ENCODE measurements around the gene BMP2K.

BMP2K gene

GRCh38 chr4:78763251-78763650 lies 12.9 kb upstream of the BMP2K start:
- H3K4me3 ChIP-seq (replicated peaks; ENCODE audit: low read depth, low read length): no peak overlapping the region
- no peak for DNase-seq (ENCODE audit: low read depth)
- TF ChIP-seq CTCF (IDR thresholded peaks at IDR 0.05; ENCODE audit: low read length, missing control alignments): no peak

GRCh38 chr4:78763763-78764387 lies 12.3 kb upstream of the BMP2K start:
- TF ChIP-seq CTCF (IDR thresholded peaks at IDR 0.05; ENCODE audit: low read length, missing control alignments): no peak
- no peak for DNase-seq (ENCODE audit: low read depth)
- no peak overlapping the region for H3K4me3 ChIP-seq (replicated peaks; ENCODE audit: low read depth, low read length)

- peak; percentile 67 for DNase-seq (ENCODE audit: low read depth)
- no peak overlapping the region for H3K4me3 ChIP-seq (replicated peaks; ENCODE audit: low read depth, low read length)
Observed at GRCh38 chr4:78764498-78764961, 11.6 kb upstream of the BMP2K start.

GRCh38 chr4:78765432-78766006 lies 10.6 kb upstream of the BMP2K start:
- no peak for TF ChIP-seq CTCF (IDR thresholded peaks at IDR 0.05; ENCODE audit: low read length, missing control alignments)
- no peak overlapping the region for H3K4me3 ChIP-seq (replicated peaks; ENCODE audit: low read depth, low read length)
- DNase-seq (ENCODE audit: low read depth): no peak

More at GRCh38 chr4:78764498-78764961, 11.6 kb upstream of the BMP2K start:
- TF ChIP-seq CTCF (IDR thresholded peaks at IDR 0.05; ENCODE audit: low read length, missing control alignments): no peak

- peak; percentile 83 for DNase-seq (ENCODE audit: low read depth)
- no peak overlapping the region for H3K4me3 ChIP-seq (replicated peaks; ENCODE audit: low read depth, low read length)
- no peak for TF ChIP-seq CTCF (IDR thresholded peaks at IDR 0.05; ENCODE audit: low read length, missing control alignments)
Observed at GRCh38 chr4:78766026-78766425, 10.1 kb upstream of the BMP2K start.

- no peak for DNase-seq (ENCODE audit: low read depth)
- H3K4me3 ChIP-seq (replicated peaks; ENCODE audit: low read depth, low read length): no peak overlapping the region
- TF ChIP-seq CTCF (IDR thresholded peaks at IDR 0.05; ENCODE audit: low read length, missing control alignments): no peak
Observed at GRCh38 chr4:78766650-78767049, 9.5 kb upstream of the BMP2K start.

- TF ChIP-seq CTCF (IDR thresholded peaks at IDR 0.05; ENCODE audit: low read length, missing control alignments): no peak
- DNase-seq (ENCODE audit: low read depth): no peak
- no peak overlapping the region for H3K4me3 ChIP-seq (replicated peaks; ENCODE audit: low read depth, low read length)
Observed at GRCh38 chr4:78767350-78767749, 8.8 kb upstream of the BMP2K start.
